ENCODE results near the gene TRAPPC4.
"Not testable (repeated sequence)": the region's sequence is repeated elsewhere in the genome, so short reads cannot be mapped to it uniquely, and the experiment has no call there.

Gene TRAPPC4

DNA sequence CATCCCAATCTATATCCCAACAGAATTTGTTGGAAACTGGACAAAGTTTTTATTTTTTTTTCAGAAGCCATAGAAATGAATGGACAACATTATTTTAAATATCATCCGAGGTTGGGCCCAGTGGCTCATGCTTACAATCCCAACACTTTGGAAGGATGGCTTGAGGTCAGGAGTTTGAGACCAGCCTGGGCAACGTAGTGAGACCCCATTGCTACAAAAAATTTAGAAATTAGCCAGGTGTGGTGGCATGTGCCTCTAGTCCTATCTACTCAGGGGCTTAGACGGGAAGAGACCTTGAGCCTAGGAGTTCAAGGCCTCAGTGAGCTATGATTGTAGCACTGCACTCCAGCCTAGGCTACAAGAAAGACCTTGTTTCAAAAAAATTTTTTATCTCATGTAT, 16.2 kb downstream of the TRAPPC4 start:
- DNase-seq (ENCODE audit: low read depth), result no peak

DNA sequence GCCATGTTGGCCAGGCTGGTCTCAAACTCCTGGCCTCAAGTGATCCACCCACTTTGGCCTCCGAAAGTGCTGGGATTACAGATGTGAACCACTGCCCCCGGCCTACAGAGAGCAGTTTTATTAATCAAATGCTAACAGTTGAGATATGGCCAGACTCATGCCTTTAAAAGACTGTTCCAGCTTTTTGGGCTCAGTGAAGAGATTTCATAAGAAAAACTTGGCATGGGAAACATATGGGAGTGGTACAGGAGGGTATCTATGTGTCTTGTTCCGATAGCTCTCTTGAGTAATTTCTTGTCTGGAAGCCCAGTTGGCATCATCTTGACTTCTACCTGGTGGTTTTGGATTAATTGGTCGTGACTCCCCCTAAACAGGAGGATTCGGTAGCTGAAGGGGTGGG, 20.3 kb downstream of the TRAPPC4 start:
- DNase-seq (ENCODE audit: low read depth), result no peak

DNA sequence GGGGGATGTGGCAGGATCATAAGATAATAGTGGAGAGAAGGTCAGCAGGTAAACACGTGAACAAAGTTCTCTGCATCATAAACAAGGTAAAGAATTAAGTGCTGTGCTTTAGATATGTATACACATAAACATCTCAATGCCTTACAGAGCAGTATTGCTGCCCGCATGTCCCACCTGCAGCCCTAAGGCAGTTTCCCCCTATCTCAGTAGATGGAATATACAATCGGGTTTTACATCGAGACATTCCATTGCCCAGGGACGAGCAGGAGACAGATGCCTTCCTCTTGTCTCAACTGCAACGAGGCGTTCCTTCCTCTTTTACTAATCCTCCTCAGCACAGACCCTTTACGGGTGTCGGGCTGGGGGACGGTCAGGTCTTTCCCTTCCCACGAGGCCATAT, 20.9 kb downstream of the TRAPPC4 start:
- DNase-seq (ENCODE audit: low read depth), result not testable (repeated sequence)

DNA sequence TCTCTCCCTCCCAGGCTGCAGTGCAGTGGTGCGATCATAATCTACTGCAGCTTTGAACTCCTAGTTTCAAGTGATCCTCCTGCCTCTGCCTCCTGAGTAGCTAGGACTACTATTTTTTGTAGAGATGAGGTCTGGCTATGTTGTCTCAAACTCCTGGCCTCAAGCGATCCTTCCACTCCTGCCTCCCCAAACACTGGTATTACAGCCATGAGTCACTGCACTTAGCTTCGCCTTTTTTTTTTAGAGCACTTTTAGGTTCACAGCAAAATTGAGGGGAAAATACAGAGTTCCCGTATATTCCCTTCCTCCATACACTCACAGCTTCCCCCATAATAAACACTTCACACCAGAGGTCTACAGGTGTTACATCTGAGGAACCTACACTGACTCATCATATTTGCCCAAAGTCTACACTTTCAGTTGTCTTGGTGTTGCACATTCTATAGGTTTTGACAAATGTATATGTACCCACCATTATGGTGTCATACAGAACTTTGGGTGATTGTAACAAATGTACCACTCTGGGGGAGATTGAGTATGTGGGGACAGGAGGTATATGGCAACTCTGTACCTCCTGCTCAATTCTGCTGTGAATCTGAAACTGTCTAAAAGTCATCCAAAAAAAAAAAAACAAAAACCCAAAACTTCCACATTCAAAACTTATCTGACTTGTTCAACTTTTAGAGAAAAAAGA, 23.4 kb downstream of the TRAPPC4 start:
- no peak for DNase-seq (ENCODE audit: low read depth)

DNA sequence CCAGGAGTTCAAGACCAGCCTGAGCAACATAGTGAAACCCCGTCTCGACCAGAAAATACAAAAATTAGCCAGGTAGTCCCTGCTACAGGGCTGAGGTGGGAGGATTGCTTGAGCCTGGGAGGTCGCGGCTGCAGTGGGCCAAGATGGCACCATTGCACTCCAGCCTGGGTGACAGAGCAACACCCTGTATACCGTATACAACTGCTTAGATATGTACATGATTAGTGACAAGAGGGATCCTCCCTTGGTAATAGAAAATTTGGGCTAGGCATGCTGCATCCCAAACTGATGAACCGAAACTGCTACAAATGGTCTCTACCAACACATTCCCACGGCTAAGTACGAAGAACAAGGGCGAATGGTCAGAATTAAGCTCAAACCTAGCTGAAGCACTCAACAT, 24.4 kb downstream of the TRAPPC4 start:
- DNase-seq (ENCODE audit: low read depth), result no peak

DNA sequence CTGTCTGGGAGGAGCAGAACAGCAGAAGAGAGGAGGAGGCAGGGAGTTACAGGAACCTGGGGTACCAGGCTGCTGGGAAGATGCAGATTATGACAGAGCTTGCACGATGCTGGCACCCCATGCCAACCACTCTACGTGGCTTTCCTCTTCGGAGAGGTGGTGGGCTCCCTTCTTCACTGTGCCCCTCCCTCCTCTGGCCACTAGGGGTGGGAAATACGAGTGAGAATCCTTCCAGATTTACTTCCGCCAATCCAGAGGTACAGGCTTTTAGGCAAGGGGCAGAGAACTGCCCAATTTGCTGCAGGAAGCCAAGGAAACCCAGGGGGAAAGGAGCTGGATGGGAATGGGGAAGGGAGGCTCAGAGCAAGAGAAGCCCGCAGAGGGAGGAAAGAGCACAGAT, 26.1 kb downstream of the TRAPPC4 start:
- no peak for DNase-seq (ENCODE audit: low read depth)

DNA sequence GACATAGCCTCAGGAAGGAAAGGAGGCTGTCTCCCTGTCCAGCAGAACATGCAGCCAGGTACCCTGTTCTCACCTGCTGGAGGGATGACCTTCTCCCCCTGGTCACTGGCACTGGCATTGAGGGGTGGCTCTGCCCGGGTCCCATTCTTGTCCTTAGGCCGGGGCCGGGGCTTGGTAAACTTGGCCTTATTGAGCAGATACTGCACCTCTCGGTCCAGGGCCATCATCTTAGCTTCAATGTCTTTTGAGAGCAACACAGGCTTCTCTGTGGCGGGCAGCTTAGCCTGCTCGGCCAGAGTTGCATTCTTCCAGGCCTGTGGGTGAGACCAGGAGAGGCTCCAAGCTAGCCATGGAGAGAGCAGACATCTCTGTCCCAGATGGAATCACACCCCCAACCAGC, 27.9 kb downstream of the TRAPPC4 start:
- no peak for DNase-seq (ENCODE audit: low read depth)

DNA sequence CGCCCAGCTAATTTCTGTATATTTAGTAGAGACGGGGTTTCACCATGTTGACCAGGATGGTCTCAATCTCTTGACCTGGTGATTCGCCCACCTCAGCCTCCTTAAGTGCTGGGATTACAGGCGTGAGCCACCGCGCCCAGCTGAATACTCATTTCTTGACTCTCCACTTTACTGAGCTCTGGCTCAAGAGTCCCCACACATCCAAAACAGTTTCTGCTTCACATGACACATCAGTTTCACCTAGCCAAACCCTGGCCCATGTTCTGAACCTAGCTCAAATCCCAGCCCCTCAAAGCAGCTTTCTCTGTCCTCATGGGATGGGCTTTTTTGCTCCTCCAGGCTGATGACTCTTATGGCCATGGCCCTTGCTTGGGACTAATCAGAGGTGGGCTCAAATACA, 28.6 kb downstream of the TRAPPC4 start:
- DNase-seq (ENCODE audit: low read depth), result no peak

DNA sequence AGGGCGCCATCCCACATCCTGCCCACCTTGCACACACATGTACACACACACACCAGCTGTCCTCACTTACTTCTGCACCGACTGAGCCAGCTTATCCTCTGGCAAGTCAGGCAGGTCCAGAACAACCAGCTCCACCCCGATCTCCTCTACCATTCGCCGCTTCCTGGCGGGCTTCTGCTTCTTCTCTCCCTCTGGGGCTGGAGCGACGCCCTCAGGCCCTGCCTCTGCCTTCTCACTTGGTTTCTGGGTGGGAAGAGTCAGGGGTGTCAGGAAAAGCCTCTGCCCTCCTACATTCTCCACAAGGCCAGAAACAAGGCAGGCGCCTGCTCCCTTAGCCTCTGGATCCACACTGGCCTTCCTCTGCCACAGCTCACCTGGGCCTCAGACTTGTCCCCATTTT, 30.1 kb downstream of the TRAPPC4 start:
- no peak for DNase-seq (ENCODE audit: low read depth)

DNA sequence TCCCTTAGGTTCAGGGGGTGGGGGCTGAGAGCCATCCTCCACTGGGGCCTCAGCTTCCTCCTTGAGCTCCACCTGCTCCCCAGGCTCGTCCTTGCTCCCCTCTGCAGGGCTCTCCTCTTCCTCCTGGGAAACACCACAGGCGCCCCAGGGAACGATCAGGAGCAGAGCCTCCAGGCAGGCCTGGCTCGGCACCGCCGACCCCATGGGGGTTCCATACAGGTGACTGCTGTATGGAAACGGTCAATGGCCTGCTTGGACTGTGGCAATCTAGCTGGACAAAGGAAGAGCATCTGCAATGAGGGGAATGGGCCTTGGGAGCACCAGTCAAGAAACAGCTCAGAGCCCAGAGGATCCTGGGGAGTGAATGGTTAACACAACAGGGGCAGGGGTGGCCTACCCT, 30.5 kb downstream of the TRAPPC4 start:
- DNase-seq (ENCODE audit: low read depth), result no peak

DNA sequence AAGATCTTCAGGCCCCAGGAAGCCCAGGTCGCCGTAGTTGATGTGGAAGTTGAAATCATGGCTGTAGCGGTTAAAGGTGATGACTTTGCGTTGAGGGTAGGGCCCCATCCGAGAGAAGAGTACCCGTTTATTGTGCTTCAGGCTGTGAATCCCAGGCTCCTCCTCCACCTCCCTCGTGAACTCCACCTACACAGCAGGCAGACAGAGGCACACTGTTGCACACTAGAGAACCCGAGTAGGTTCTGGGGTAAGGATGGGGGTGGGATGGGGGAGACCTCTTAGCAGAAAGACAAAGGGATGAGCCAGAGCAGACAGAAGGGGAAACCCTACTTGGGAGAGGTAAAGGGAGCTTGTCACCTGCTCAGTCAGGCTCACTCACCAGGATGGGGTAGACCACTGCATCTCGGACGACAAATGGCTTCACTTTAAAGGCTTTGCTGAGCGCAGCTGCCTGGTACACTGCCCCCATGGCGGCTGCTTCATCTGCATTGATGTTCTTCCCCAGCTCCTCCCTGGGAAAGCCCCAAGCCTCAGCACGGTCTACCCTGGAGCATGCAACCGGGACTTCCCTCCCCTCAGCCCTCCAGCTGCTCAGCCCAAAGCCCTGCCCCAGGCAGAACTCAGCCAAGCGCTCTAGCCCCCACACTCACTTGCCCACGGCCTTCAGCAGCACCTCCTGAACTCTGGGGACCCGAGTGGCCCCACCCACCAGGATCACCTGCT, 33.0 kb downstream of the TRAPPC4 start:
- no peak for DNase-seq (ENCODE audit: low read depth)

DNA sequence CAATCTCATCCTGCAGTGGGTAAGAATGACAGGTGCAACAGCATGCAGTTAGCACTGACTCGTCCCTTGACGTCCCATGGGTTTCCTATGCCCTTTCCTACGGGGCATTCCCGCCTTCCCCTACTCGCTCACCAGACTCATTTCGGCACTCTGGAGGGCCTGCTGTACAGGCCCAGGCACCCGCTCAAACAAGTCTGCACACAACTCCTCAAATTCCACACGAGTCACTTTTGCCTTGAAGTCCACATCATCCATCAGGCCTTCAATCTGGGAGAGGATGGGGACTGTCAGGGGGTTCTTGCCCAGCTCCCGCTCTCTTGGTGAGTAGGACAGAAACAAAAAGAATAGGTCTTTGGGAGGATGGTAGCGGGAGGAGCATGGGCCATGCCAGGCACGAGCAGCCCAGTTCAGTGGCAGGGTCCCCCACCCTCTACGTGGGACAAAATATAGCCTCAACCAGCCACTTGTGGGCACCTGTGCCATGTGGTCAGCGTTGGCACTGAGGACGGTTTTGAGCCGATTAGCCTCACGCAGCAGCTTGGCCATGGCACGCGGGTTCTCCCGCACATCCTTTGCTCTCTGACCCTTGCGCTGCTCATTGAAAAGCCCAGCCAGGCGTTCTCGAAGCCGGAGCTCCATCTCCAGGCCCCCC, 33.7 kb downstream of the TRAPPC4 start:
- DNase-seq (ENCODE audit: low read depth), result no peak

DNA sequence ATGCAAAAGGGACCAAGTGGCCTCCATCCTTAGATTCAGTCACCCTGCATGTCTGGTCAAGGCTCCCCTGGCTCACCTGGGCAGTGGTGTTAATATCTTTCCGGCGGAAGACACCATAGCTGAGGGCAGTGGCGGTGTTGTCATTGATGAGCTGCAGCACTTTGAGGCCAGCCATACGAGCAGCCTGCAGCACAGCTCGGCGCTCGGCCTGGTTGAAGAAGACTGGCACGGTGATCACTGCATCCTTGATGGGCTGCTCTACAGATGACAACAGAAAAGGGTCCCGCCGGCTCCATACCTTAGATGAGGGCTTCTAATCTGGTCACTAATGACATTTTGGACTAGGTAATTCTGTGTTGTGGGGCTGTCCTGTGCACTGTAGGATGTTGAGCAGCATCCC, 35.9 kb downstream of the TRAPPC4 start:
- no peak for DNase-seq (ENCODE audit: low read depth)

DNA sequence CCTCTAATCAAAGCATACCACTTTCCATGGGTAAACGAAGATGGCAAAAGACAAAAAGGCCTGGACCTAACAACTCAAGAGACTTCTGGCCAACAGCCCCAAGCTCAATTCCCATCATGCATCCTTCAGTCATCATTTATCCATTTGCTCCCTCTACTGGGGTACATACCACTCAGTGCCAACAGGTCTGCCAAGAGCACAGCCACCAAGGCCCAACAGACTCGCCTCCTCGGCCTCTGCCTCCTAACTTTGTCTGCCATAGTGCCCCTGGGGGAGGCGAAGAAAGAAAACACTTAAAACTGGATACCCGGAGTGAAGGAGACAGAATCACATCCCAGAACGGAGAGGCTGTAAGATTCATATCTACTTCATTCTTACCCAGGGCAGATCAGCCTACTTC, 37.3 kb downstream of the TRAPPC4 start:
- DNase-seq (ENCODE audit: low read depth), result no peak

DNA sequence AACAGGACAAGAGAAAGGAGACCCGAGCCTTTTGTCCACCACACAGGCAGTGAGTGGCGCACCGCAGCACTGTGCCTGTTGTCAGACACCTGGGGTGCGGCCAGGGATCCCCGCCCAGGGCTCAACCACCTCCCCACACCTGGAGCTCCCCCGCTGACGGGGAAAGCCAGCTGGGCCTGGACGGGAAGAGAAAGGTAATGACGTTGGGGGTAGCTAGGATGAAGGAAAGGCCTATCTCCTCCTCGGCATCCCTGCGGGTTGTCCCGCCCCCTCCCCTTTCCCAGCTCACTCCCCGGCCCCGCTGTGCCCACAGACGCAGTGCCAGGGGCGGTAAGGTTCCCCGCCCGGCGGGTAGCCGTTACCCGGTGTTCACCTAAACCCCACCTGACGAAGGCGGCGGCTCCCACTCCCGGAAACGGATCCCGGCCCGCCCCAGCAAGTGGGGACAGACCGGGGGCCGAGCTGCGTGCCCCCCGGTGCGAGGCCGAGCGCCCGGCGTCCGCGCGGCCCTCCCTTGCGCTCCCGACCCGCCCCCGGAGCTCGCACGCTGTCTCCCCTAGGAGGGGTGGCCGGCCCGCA, 37.9 kb downstream of the TRAPPC4 start:
- DNase-seq (ENCODE audit: low read depth), result peak; percentile 25

DNA sequence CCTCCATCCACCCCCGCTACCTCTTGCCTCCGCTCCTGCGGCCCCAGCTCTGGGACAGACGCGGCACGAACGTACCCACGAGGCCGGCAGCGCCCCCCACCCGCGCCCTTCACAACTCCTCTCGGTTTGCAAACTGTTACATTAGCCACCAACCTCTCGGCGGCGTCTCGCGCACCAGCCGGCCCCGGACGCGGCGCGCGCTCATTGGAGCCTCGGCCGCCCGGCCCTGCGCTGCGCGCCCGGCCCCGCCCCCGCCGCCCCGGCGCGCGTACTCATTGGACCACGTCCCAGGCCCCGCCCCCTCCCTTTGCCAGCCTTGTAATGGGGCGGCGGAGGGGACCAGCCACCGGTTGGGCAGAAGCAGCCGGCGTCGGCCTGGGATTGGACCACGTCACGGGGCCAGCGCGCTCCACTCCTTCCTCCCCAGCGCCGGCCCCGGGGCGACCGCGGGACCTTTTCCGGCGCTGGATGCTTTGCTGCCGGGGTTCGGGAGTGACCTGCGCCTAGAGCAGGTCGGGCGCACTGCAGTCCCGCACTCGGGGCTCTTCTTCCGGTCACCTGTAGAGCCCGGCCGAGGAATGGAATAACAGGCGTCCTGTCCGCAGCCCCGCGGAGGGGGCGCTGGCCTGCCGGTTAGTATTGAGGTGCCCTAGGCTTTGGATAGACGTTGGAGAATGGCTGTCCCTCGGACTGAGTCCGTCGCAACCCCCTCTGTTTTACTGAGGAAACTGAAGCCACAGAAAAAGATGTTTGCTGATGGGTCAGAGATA, 38.6 kb downstream of the TRAPPC4 start, which contains the start of gene HYOU1:
TSS of gene HYOU1 (minus strand) at position 206 of the 770 bp plus-strand sequence. CDS start 1,045 bp downstream, outside the sequence.
- peak; percentile 100 for DNase-seq (ENCODE audit: low read depth)

DNA sequence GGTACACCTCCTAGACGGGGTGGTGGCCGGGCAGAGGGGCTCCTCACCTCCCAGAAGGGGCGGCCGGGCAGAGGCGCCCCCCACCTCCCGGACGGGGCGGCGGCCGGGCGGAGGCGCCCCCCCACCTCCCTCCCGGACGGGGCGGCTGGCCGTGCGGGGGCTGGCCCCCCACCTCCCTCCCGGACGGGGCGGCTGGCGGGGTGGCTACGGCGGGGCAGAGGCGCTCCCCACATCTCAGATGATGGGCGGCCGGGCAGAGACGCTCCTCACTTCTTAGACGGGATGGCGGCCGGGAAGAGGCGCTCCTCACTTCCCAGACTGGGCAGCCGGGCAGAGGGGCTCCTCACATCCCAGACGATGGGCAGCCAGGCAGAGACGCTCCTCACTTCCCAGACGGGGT, 40.6 kb downstream of the TRAPPC4 start:
- DNase-seq (ENCODE audit: low read depth), result not testable (repeated sequence)

DNA sequence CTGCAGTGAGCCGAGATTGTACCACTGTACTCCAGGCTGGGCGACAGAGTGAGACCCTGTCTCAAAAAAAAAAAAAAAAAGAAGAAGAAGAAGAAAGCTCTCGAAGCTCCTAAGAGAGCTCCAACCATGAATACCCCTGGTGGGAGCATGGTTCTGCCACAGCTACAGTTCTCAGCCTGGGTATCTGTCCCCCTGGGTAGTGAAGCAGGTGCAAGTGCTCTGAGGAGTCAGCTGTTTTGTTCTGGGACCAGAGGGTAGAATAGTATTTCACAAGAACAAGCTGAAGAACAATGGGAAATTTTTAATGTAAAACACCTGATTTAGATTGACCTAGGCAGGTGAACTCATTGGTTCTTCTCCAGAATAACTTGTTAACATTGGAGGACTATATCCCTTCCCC, 42.7 kb downstream of the TRAPPC4 start:
- DNase-seq (ENCODE audit: low read depth), result no peak

DNA sequence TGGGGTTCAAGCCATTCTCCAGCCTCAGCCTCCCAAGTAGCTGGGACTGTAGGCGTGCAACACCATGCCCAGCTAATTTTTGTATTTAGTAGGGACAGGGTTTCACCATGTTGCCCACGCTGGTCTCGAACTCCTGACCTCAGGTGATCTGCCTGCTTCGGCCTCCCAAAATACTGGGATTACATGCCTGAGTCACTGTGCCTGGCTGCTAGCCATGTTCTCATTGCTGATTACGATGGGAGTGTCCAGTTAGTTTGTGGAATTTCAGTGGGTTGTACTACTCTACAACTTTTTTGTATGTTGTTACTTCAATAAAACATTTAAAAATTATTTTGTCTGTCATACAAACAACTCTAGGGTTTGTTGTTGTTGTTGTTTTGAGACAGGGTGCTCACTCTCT, 44.2 kb downstream of the TRAPPC4 start:
- DNase-seq (ENCODE audit: low read depth), result no peak

DNA sequence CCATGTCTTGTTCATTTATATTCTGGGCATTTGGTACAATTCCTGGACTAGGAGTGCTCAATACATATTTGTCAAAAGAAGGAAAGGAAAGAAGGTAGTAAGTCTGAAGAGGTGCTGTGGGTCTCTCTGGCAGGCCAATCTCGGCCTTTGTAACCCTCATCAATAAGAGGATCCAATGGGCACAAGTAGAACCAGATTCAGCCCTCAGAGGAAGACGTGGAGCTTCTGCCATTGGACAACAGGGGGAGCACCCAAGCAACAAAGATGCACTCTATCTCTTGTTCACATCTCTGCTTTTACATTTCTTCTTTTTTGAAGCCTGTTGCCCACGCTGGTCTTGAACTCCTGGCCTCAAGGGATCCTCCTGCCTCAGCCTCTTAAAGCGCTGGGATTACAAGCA, 46.8 kb downstream of the TRAPPC4 start:
- DNase-seq (ENCODE audit: low read depth), result peak; percentile 19

DNA sequence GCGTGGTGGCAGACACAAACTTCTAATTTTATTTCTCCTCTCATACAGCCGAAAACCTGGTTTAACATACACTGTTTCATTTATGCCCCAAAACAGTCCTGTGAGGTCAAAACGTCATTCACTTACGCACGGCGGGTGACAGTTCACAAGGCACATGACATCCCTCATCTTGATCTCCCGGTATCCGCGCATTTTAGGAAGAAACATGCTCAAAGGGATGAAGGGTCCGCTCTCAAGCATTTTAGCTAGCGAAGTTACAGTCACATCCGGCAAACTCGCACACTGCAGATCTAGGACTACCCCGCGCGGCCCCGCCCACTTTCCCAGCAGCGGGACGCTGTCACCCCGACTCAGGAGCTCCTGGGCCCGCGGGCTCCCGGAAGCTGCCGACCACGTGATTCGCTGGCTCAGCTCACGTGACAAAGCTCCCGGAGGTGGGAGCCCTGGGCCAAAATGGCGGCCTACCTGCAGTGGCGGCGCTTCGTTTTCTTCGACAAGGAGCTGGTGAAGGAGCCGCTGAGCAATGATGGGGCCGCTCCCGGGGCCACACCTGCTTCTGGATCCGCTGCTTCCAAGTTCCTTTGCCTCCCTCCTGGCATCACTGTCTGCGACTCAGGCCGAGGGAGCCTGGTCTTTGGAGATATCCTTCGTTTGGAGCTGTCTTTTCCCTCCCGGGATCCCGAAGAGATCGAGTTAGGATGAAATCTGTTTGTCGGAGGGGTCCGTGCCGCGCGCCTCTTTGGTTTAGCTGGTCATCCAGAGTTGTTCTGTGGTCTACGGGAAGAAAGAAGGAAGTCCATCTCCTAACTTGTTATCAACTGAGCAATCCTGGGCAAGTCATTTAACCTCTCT, 49.0 kb downstream of the TRAPPC4 start, which contains the start of gene VPS11:
TSS of gene VPS11 (plus strand) at position 448 of the 852 bp plus-strand sequence. CDS start at position 454, 6 bp downstream.
- peak; percentile 98 for DNase-seq (ENCODE audit: low read depth)
